ENCODE results near the gene MINDY2.

GRCh38 chr15:58748040-58748851, 22.9 kb upstream of the MINDY2 start:
- TF ChIP-seq, protein P1, sequence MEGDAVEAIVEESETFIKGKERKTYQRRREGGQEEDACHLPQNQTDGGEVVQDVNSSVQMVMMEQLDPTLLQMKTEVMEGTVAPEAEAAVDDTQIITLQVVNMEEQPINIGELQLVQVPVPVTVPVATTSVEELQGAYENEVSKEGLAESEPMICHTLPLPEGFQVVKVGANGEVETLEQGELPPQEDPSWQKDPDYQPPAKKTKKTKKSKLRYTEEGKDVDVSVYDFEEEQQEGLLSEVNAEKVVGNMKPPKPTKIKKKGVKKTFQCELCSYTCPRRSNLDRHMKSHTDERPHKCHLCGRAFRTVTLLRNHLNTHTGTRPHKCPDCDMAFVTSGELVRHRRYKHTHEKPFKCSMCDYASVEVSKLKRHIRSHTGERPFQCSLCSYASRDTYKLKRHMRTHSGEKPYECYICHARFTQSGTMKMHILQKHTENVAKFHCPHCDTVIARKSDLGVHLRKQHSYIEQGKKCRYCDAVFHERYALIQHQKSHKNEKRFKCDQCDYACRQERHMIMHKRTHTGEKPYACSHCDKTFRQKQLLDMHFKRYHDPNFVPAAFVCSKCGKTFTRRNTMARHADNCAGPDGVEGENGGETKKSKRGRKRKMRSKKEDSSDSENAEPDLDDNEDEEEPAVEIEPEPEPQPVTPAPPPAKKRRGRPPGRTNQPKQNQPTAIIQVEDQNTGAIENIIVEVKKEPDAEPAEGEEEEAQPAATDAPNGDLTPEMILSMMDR (IDR thresholded peaks at IDR 0.05) = no peak
- TF ChIP-seq POLR2A (IDR thresholded peaks at IDR 0.05) = no peak
